Ascending aorta (tissue), 2 donors: ENCODE measurements around the gene SHF. TPM values are rescaled to one million over a fixed set of nuclear protein-coding genes. Genes with fewer than 3 reads are reported as not detected.

ENCODE experiments used
- DNase-seq, 2 donors: peaks; one replicate each; pipeline ENCODE4 v3.0.0-alpha.2; 2019; ENCODE audit warnings: low spot score in 2 of 2
- H3K27ac ChIP-seq, 2 donors: fragments of 200-600 bp; sonication (generic); one replicate each; pipeline ENCODE4 v1.5.1; 2016 to 2017; ENCODE audit warnings: mild to moderate bottlenecking in 1 of 2
- H3K27me3 ChIP-seq: fragments of 200-600 bp; sonication (generic); one replicate; pipeline ENCODE4 v1.5.1; 2017
- H3K36me3 ChIP-seq, 2 donors: fragments of 200-600 bp; sonication (generic); one replicate each; pipeline ENCODE4 v1.5.1; 2016
- H3K4me1 ChIP-seq, 2 donors: fragments of 200-600 bp; sonication (generic); one replicate each; pipeline ENCODE4 v1.5.1; 2016 to 2017; ENCODE audit warnings: mild to moderate bottlenecking in 1 of 2
- H3K4me3 ChIP-seq, 2 donors: fragments of 200-600 bp; sonication (generic); one replicate each; pipeline ENCODE4 v1.5.1; 2016 to 2017; ENCODE audit warnings: mild to moderate bottlenecking in 1 of 2
- H3K9me3 ChIP-seq, 2 donors: fragments of 200-600 bp; sonication (generic); one replicate each; pipeline ENCODE4 v1.5.1; 2016
- CTCF ChIP-seq, 3 experiments: fragments of 200-600 bp in 2 of 3; fragments of 450-650 bp in 1 of 3; sonication (generic) in 2 of 3; IDR thresholded peaks; one replicate each; pipeline ENCODE4 v1.5.1; 2016 to 2019; ENCODE audit warnings: antibody characterized with exemption in 3 of 3, mild to moderate bottlenecking in 1 of 3, moderate library complexity in 1 of 3
- intact Hi-C: fragments of 100-400 bp; cut with DNase I; formaldehyde crosslinking; loops from one replicate; pipeline ENCODE4 v1.15.1; 2023
- total RNA-seq: library from RNA; depleted of rRNA; stranded (reverse); fragments of >200 nt; gene quantifications from one replicate; pipeline ENCODE4 v1.1.0, GENCODE V29; 2016

The SHF gene
- total RNA-seq, 1 donor from 2014 or later = 75.0 TPM

- Histone ChIP-seq H3K36me3 (no peaks in the 10 kb centered on the region), H3K4me1 (no peaks in the 10 kb centered on the region), H3K27ac (no peak overlapping the region), H3K27me3 (no peaks in the 10 kb centered on the region), H3K4me3 (no peak overlapping the region), H3K9me3 (peaks cover 0 to 2% of the 10 kb centered on the region in 2 donors)
- no peak for DNase-seq
- intact Hi-C loops = no loop called here
- TF ChIP-seq CTCF (IDR thresholded peaks at IDR 0.05) = no peak
Measured at GRCh38 chr15:45230245-45230965, 42.6 kb upstream of the SHF start.

- no peak for TF ChIP-seq CTCF (IDR thresholded peaks at IDR 0.05)
- Histone ChIP-seq H3K27me3 (no peaks in the 10 kb centered on the region), H3K27ac (no peak overlapping the region), H3K36me3 (no peaks in the 10 kb centered on the region), H3K9me3 (no peaks in the 10 kb centered on the region), H3K4me3 (no peak overlapping the region), H3K4me1 (no peaks in the 10 kb centered on the region)
- intact Hi-C loops = no loop called here
- no peak for DNase-seq
Measured at GRCh38 chr15:45228931-45229330, 41.2 kb upstream of the SHF start.

GRCh38 chr15:45225506-45226273, 37.9 kb upstream of the SHF start:
- no peak for DNase-seq
- no peaks in the 10 kb centered on the region for H3K36me3 ChIP-seq

GRCh38 chr15:45224621-45225217, 37.0 kb upstream of the SHF start:
- Histone ChIP-seq H3K27me3 (no peaks in the 10 kb centered on the region), H3K4me3 (no peak overlapping the region), H3K4me1 (no peaks in the 10 kb centered on the region), H3K27ac (no peak overlapping the region), H3K36me3 (no peaks in the 10 kb centered on the region), H3K9me3 (no peaks in the 10 kb centered on the region)
- no peak for TF ChIP-seq CTCF (IDR thresholded peaks at IDR 0.05)
- no peak for DNase-seq
- intact Hi-C loops = no loop called here

More at GRCh38 chr15:45225506-45226273, 37.9 kb upstream of the SHF start:
- Histone ChIP-seq H3K9me3 (no peaks in the 10 kb centered on the region), H3K27me3 (no peaks in the 10 kb centered on the region), H3K4me3 (no peak overlapping the region), H3K27ac (no peak overlapping the region), H3K4me1 (no peaks in the 10 kb centered on the region)
- no peak for TF ChIP-seq CTCF (IDR thresholded peaks at IDR 0.05)
- intact Hi-C loops = no loop called here

- no peak for DNase-seq
- intact Hi-C loops = no loop called here
- TF ChIP-seq CTCF (IDR thresholded peaks at IDR 0.05) = no peak
- no peaks in the 10 kb centered on the region for H3K36me3 ChIP-seq
- no peak overlapping the region for H3K4me3 ChIP-seq
- H3K4me1 ChIP-seq = no peaks in the 10 kb centered on the region
- no peak overlapping the region for H3K27ac ChIP-seq
- H3K9me3 ChIP-seq = no peaks in the 10 kb centered on the region
- no peaks in the 10 kb centered on the region for H3K27me3 ChIP-seq
Measured at GRCh38 chr15:45221967-45222366, 34.2 kb upstream of the SHF start.
